Neural crest cell (in vitro differentiated cells): ENCODE measurements around the gene KIF5A. TPM values are rescaled to one million over a fixed set of nuclear protein-coding genes. Genes with fewer than 3 reads are reported as not detected.

ENCODE experiments used
- DNase-seq: peaks from one replicate; pipeline ENCODE4 v3.0.0; 2021; ENCODE audit warnings: low read depth, mixed read lengths, low spot score
- H3K27ac Mint-ChIP-seq: one replicate; pipeline ENCODE4 v1.8.0; 2021; ENCODE audit warnings: mild to moderate bottlenecking, mixed read lengths; ENCODE audit not compliant: unreplicated experiment
- H3K27me3 Mint-ChIP-seq: 2 replicates; pipeline ENCODE4 v1.8.0; 2021; ENCODE audit warnings: low read depth, mild to moderate bottlenecking, mixed read lengths
- H3K36me3 Mint-ChIP-seq: 2 replicates; pipeline ENCODE4 v1.8.0; 2021; ENCODE audit warnings: low read depth, mild to moderate bottlenecking, mixed read lengths
- H3K4me1 Mint-ChIP-seq: 2 replicates; pipeline ENCODE4 v1.8.0; 2021; ENCODE audit warnings: mixed read lengths
- H3K4me3 Mint-ChIP-seq: one replicate; pipeline ENCODE4 v1.8.0; 2021; ENCODE audit warnings: mild to moderate bottlenecking, mixed read lengths
- H3K9me3 Mint-ChIP-seq: 2 replicates; pipeline ENCODE4 v1.8.0; 2021; ENCODE audit warnings: mixed read lengths
- CTCF ChIP-seq: fragments of 200-600 bp; sonication (generic); conservative IDR thresholded peaks from 2 replicates; pipeline ENCODE4 v1.5.0; 2021; ENCODE audit warnings: antibody characterized with exemption, mild to moderate bottlenecking
- total RNA-seq: library from RNA; stranded (reverse); gene quantifications from 2 replicates; pipeline ENCODE4 v1.2.1, GENCODE V29; 2021

Gene KIF5A
- total RNA-seq, 1 donor from 2014 or later = 20.8 TPM

GRCh38 chr12:57518176-57518919, 31.5 kb upstream of the KIF5A start:
- H3K4me3 Mint-ChIP-seq = peak overlapping the region; percentile 100
- H3K9me3 Mint-ChIP-seq = no peaks in the 10 kb centered on the region
- H3K27ac Mint-ChIP-seq = no peak overlapping the region
- H3K36me3 Mint-ChIP-seq = peaks cover 19% of the 10 kb centered on the region
- no peak for TF ChIP-seq CTCF
- no peak for DNase-seq
- peaks cover 14% of the 10 kb centered on the region for H3K27me3 Mint-ChIP-seq
- H3K4me1 Mint-ChIP-seq = peaks cover 43% of the 10 kb centered on the region

GRCh38 chr12:57518920-57519795, 30.7 kb upstream of the KIF5A start:
- peaks cover 18% of the 10 kb centered on the region for H3K27me3 Mint-ChIP-seq
- TF ChIP-seq CTCF = no peak
- peak overlapping the region; percentile 100 for H3K27ac Mint-ChIP-seq
- no peaks in the 10 kb centered on the region for H3K9me3 Mint-ChIP-seq
- H3K4me3 Mint-ChIP-seq = peak overlapping the region; percentile 100
- peaks cover 52% of the 10 kb centered on the region for H3K4me1 Mint-ChIP-seq
- H3K36me3 Mint-ChIP-seq = peaks cover 19% of the 10 kb centered on the region
- DNase-seq = peak; percentile 12

GRCh38 chr12:57519796-57520052, 30.1 kb upstream of the KIF5A start:
- H3K27ac Mint-ChIP-seq = peak overlapping the region; percentile 100
- H3K9me3 Mint-ChIP-seq = no peaks in the 10 kb centered on the region
- H3K27me3 Mint-ChIP-seq = peaks cover 18% of the 10 kb centered on the region
- no peak for TF ChIP-seq CTCF
- no peak for DNase-seq
- peaks cover 19% of the 10 kb centered on the region for H3K36me3 Mint-ChIP-seq
- H3K4me1 Mint-ChIP-seq = peaks cover 57% of the 10 kb centered on the region
- H3K4me3 Mint-ChIP-seq = peak overlapping the region; percentile 100

GRCh38 chr12:57520053-57520818, 29.6 kb upstream of the KIF5A start, which contains the start of gene DDIT3:
Gene DDIT3 (minus strand): TSS chr12:57520514. CDS start chr12:57517406, 3,108 bp downstream.
- no peak for TF ChIP-seq CTCF
- H3K27ac Mint-ChIP-seq = peak within 1 kb of the TSS; percentile 100
- peaks cover 19% of the 10 kb centered on the region for H3K36me3 Mint-ChIP-seq
- DNase-seq = peak; percentile 99
- H3K27me3 Mint-ChIP-seq = peaks cover 18% of the 10 kb centered on the region
- H3K4me3 Mint-ChIP-seq = peak within 1 kb of the TSS; percentile 100
- peaks cover 60% of the 10 kb centered on the region for H3K4me1 Mint-ChIP-seq
- no peaks in the 10 kb centered on the region for H3K9me3 Mint-ChIP-seq

GRCh38 chr12:57521525-57522010, 28.3 kb upstream of the KIF5A start:
- peaks cover 60% of the 10 kb centered on the region for H3K4me1 Mint-ChIP-seq
- DNase-seq = peak; percentile 28
- peak overlapping the region; percentile 98 for H3K27ac Mint-ChIP-seq

More at GRCh38 chr12:57521525-57522010, 28.3 kb upstream of the KIF5A start:
- Mint-ChIP-seq H3K36me3 (peaks cover 19% of the 10 kb centered on the region), H3K4me3 (peak overlapping the region; percentile 100), H3K27me3 (peaks cover 18% of the 10 kb centered on the region), H3K9me3 (no peaks in the 10 kb centered on the region)
- no peak for TF ChIP-seq CTCF
